T1000 (cell line): ENCODE data around the gene CLDN16.

Experiments used
- DNase-seq: peaks from one replicate; lab custom pipeline; 2025; ENCODE audit warnings: mixed read lengths; lab: John Stamatoyannopoulos, UW

The CLDN16 gene

GRCh38 chr3:190380184-190380583 is 7.8 kb upstream of the CLDN16 start:
- no peak for DNase-seq

DNA sequence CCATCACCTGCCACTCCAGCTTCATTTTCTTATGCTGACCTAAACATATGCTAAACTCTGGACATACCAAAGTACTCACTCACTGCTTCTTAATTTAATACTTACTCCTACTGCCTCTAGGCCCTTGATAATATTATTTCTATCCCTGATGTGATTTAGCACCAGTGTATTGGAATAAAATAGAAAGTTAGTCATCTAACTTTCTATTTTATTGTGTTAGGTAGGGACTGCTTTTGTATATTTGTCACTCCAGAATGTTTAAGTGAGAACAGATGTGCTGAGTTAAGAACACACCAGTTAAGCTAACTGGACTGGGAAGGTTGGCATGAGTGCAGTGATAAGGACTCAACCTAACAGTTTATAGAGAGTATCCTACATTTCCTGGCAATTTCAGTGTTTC is 6.5 kb upstream of the CLDN16 start:
- DNase-seq = no peak

DNA sequence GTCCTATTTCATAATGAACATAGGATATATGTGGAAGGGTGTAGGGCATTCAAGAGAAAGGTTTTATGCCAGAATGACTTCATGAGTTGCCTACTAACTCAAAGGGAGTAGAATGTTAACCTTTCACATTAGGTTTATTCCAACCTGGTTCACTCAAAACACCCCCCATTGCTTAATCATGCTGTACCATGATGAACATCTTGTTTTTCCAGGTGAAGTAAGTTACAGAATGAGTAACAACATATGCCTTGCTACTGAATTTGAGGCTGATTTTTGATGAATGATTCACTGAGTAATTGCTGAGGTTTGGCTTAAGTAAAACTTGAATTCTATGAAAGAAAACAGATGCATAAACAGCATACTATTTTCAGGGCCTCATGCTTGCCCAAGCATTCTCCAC is 5.9 kb upstream of the CLDN16 start:
- no peak for DNase-seq

GRCh38 chr3:190384309-190384756 is 3.6 kb upstream of the CLDN16 start:
- no peak for DNase-seq

DNA sequence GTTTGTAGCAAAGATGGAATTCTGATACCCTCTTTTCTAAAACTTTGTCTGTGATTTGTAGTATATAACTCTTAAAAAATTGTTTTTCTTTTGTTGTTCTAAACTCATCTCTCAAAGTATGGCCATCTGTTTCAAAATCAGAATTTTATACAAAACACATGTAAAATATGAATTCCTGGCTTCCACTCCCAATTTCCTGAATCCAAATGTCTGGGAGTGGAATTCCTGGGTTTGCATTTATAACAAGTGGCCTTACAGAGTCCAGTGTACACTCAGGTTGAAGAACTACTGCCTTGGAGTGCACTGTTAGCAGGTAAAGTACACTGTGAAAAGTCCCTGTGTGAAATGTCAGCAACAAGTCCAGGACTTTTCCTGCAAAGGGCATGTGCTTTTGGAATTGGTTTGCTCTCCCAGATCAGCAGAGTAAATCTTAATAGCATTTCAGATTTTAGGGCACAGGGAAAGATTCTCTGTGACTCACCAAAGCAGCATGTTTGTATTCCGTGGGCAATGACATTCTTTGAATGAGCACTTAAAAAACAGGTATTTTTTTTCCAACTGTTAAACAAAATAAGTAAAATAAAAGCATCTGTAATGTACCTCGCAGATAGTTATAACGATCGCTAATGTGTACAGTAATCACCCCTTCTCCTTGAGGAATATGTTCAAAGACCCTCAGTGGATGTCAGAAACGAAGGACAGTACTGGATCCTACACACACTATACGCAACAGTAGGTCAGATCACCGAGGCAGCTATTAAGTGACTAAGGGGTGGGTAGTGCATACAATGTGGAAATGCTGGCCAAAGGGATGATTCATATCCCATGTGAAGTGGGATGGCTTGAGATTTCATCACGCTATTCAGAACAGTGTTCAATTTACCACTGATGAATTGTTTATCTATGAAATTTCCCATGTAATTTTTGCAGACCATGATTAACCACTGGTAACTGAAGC is 2.0 kb upstream of the CLDN16 start:
- DNase-seq = peak; percentile 46

GRCh38 chr3:190388703-190389102 is 740 bp downstream of the CLDN16 start:
- no peak for DNase-seq

GRCh38 chr3:190396001-190396400 is 8.0 kb downstream of the CLDN16 start:
- no peak for DNase-seq

- no peak for DNase-seq
These were observed 9.9 kb downstream of the CLDN16 start for GRCh38 chr3:190397889-190398288.

DNA sequence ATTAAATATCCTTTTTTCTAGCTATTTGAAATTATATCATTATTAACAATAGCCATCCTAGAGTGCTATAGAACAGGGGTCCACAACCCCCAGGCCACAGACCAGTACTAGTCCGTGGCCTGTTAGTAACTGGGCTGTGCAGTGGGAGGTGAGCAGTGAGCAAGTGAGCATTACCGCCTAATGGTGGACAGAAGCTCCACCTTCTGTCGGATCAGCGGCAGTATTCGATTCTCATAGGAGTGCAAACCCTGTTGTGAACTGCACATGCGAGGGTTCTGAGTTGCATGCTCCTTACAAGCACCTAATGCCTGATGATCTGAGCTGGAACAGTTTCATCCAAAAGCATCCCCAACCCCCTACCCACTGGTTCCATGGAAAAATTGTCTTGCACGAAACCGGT is 11.7 kb downstream of the CLDN16 start:
- no peak for DNase-seq

GRCh38 chr3:190401963-190402362 is 14.0 kb downstream of the CLDN16 start:
- no peak for DNase-seq

DNA sequence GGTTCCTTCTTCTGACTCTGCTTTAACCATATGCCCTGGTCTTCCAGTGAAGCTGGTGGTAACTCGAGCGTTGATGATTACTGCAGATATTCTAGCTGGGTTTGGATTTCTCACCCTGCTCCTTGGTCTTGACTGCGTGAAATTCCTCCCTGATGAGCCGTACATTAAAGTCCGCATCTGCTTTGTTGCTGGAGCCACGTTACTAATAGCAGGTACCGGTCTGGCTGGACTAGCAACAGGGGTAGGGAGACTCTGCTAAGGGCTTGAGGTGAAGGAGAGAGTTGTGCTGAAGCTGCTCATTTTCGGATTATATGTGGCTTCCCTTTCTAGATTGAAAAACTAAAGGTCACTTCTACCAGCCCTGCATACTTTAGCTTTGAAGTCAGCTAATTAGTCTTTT is 16.8 kb downstream of the CLDN16 start:
- no peak for DNase-seq

- no peak for DNase-seq
These were observed 26.3 kb downstream of the CLDN16 start for GRCh38 chr3:190414297-190414696.

DNA sequence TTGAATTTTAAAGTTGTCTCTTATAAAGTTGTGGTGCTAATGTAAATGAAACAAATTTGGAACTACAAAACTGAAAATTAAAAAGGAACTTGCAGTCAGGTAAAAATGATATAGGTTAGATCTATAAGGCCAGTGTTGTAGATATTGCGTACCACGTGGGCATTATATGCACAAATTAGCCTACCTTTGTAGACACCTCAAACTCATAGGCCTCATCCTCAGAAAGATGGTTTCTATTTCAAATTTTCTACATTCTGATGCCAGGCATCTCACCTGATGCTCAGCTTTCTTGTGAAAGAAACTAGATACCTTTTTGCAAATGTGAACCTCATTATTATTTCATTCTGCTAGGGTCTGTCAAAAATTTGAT is 36.1 kb downstream of the CLDN16 start:
- no peak for DNase-seq

- peak; percentile 37 for DNase-seq
These were observed 36.8 kb downstream of the CLDN16 start for GRCh38 chr3:190424478-190425439.

GRCh38 chr3:190425833-190426232 is 37.9 kb downstream of the CLDN16 start:
- DNase-seq = no peak

- no peak for DNase-seq
These were observed 39.0 kb downstream of the CLDN16 start for GRCh38 chr3:190426806-190427507.

- no peak for DNase-seq
These were observed 41.7 kb downstream of the CLDN16 start for GRCh38 chr3:190429681-190430080.

GRCh38 chr3:190430906-190431305 is 42.9 kb downstream of the CLDN16 start:
- no peak for DNase-seq

GRCh38 chr3:190432216-190432615 is 44.3 kb downstream of the CLDN16 start:
- no peak for DNase-seq

GRCh38 chr3:190433626-190434025 is 45.7 kb downstream of the CLDN16 start:
- DNase-seq = no peak

DNA sequence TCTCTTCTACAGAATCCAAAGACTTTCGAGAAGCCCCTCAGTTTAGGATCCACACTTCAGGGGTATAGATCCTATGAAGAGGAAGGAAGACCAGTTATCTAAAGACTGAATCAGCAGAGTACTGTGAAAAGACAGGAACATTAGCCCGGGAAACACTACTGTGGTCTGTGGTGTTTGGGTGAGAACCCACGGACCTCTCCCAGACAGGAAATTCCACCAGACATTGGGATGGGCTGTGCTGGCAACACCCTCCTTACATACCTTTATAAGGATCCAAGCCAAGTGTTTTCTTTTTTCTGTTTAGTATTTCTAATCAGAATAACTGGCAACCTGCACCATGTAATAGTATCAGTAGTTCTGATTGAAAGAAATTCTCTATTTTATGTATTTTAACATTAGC is 47.7 kb downstream of the CLDN16 start:
- DNase-seq = no peak

- no peak for DNase-seq
These were observed 48.4 kb downstream of the CLDN16 start for GRCh38 chr3:190436331-190436730.
